ENCODE results near the gene PPM1H.

PPM1H gene

DNA sequence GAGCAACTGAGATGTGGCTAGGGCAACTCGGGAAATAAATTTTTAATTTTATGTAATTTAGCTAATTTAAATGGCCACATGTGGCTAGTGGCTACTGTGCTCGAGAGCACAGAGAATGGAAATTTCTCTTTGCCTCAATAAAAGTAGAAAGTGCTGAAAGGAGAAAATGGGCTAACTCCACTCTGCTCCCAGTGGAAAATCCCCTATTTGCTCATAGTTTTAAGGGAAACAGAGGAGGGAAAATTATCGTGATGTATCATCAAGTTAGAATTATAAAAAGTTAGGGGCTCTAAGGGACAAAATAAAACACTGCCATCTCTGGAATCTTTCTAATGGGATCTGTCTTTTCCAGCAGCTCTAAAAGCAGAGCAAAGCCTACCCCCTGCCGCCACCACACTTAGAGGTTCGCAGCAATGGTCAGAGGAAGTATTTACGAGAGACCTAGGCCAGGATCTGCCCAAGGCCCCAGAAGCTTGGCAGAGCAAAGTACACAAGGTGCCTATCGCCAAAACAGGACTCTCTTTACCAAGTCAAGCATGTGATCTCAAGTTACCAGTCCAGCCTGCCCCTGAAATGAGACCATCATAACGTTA, 220.7 kb downstream of the PPM1H start:
- Histone ChIP-seq H3K27ac (no peak overlapping the region), H3K4me3 (ENCODE audit: low read depth, low read length) (no peak overlapping the region), H3K36me3 (peaks cover 13% of the 10 kb centered on the region), H3K9me3 (ENCODE audit: severe bottlenecking) (no peaks in the 10 kb centered on the region), H3K27me3 (ENCODE audit: insufficient read depth, low read depth, severe bottlenecking) (no peaks in the 10 kb centered on the region)
- DNase-seq: no peak
- TF ChIP-seq, protein P1, sequence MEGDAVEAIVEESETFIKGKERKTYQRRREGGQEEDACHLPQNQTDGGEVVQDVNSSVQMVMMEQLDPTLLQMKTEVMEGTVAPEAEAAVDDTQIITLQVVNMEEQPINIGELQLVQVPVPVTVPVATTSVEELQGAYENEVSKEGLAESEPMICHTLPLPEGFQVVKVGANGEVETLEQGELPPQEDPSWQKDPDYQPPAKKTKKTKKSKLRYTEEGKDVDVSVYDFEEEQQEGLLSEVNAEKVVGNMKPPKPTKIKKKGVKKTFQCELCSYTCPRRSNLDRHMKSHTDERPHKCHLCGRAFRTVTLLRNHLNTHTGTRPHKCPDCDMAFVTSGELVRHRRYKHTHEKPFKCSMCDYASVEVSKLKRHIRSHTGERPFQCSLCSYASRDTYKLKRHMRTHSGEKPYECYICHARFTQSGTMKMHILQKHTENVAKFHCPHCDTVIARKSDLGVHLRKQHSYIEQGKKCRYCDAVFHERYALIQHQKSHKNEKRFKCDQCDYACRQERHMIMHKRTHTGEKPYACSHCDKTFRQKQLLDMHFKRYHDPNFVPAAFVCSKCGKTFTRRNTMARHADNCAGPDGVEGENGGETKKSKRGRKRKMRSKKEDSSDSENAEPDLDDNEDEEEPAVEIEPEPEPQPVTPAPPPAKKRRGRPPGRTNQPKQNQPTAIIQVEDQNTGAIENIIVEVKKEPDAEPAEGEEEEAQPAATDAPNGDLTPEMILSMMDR (IDR thresholded peaks at IDR 0.05; ENCODE audit: low read depth, low read length): no peak

DNA sequence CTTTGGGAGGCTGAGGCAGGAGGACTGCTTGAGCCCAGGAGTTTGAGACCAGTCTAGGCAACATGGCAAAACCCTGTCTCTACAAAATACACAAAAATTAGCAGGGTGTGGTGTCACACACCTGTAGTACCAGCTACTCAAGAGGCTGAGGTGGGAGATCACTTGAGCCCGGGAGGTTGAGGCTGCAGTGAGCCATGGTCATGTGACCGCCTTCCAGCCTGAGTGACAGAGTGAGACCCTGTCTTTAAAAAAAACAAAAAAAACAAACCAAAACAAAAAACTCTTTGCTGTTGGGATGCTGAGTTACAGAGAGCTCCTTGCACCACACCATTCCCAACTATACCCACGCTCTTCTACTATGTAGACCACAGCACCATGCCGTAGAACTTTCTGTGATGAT, 221.2 kb downstream of the PPM1H start:
- peaks cover 8% of the 10 kb centered on the region for H3K36me3 ChIP-seq
- H3K27me3 ChIP-seq (ENCODE audit: insufficient read depth, low read depth, severe bottlenecking): no peaks in the 10 kb centered on the region
- TF ChIP-seq, protein P1 (IDR thresholded peaks at IDR 0.05; ENCODE audit: low read depth, low read length): no peak
- H3K9me3 ChIP-seq (ENCODE audit: severe bottlenecking): no peaks in the 10 kb centered on the region
- DNase-seq: no peak
- H3K27ac ChIP-seq: no peak overlapping the region
- no peak overlapping the region for H3K4me3 ChIP-seq (ENCODE audit: low read depth, low read length)

DNA sequence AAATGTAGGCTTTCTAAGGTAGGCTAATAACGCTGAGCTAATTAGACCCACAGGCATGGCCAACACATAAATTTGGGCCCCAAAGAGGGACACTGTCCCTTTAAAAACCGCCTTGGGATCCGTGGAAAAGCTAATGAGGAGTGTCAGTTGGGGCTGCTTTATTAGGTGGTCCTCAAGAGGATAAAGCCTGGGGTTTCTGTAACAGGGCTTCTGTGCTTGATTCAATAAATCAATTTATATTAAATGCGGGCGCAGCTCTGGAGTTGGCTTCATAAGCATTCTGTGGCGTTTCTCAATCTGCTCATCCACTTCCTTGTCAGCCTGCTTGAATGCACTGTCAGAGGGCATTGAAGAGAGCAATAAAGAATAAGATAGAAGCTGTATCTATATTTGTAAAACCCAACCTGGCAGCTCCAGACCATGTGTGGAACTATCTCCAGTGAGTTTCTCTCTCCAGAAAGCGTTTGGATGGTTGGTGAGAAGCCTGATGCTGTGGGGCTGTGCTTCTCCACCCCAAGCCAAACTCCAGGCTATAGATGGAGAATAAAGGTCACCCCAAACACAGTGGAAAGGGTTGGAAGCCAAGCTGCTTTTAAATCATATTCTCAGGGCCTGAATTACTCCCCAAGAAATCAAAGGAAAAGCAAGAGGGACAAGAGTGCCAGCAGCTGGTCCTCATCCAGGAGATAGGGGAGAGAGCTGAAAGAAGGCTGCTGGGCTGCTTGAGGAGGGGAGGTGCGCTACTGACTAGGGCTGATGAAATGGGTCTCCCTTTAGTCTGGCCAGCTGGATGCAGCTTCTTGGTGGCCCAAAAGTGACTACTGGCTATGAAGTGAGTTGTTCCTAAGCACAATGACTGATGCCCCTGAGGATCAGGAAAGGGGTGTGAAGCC, 222.0 kb downstream of the PPM1H start:
- TF ChIP-seq, protein P1 (IDR thresholded peaks at IDR 0.05; ENCODE audit: low read depth, low read length): no peak
- Histone ChIP-seq H3K27me3 (ENCODE audit: insufficient read depth, low read depth, severe bottlenecking) (no peaks in the 10 kb centered on the region), H3K36me3 (peaks cover 1% of the 10 kb centered on the region), H3K9me3 (ENCODE audit: severe bottlenecking) (no peaks in the 10 kb centered on the region), H3K27ac (no peak overlapping the region), H3K4me3 (ENCODE audit: low read depth, low read length) (no peak overlapping the region)
- DNase-seq: no peak

DNA sequence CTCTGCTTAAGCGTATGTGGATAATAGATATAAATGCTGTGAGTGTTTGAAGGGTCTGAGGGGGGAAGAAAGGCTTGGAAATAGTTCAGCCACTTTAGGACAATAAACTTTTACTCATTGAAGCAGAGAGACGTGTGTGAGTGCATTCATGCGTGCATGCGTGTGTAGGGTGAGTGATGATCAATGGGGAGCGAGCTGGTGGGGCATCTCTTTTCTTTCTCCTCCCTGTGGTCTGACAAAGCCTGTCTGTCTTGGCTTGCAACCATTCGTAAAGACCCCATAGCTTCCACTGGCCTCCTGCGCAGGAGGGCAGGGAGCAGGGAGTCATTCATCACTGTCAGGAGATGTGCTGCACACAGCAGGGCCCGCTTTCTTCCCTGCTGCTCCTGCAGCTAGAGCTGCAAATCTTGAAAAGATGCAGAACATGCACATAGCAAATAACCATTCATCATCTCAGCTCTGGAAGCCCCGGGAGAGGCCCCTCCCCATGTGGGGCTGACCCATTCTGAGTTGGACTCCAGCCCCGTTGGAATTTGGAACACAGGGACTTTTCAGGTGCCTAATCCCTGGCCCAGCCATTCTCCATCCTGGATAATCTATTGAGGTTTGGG, 223.2 kb downstream of the PPM1H start:
- DNase-seq: no peak
- no peaks in the 10 kb centered on the region for H3K9me3 ChIP-seq (ENCODE audit: severe bottlenecking)
- H3K27ac ChIP-seq: no peak overlapping the region
- no peak overlapping the region for H3K4me3 ChIP-seq (ENCODE audit: low read depth, low read length)
- TF ChIP-seq, protein P1 (IDR thresholded peaks at IDR 0.05; ENCODE audit: low read depth, low read length): no peak
- no peaks in the 10 kb centered on the region; the same call in none of the 2 replicates for H3K36me3 ChIP-seq
- H3K27me3 ChIP-seq (ENCODE audit: insufficient read depth, low read depth, severe bottlenecking): no peaks in the 10 kb centered on the region

DNA sequence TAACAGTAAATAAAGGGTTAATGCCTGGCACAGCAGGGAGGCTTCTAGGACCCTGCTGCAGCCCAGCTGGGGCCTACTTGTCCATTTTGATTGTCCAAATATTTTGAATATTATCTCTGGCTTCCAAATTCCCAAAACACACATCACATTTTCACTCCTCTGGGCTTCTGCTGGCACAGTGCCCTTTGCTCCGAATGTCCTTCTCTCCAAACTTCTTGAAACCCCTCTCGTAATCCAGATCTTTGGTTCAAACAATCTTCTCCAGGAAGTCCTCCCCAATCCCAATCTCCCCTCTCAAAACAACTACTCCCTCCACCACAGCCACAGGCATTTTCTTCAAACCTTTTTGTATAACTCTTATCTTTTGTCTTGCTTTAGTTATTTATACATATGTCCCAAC, 225.6 kb downstream of the PPM1H start:
- peaks cover 2% of the 10 kb centered on the region; the same call in 1 of the 2 replicates for H3K36me3 ChIP-seq
- DNase-seq: no peak
- TF ChIP-seq, protein P1 (IDR thresholded peaks at IDR 0.05; ENCODE audit: low read depth, low read length): no peak
- H3K4me3 ChIP-seq (ENCODE audit: low read depth, low read length): no peak overlapping the region
- H3K9me3 ChIP-seq (ENCODE audit: severe bottlenecking): no peaks in the 10 kb centered on the region
- H3K27ac ChIP-seq: no peak overlapping the region
- H3K27me3 ChIP-seq (ENCODE audit: insufficient read depth, low read depth, severe bottlenecking): no peaks in the 10 kb centered on the region

All from WERI-Rb-1 (cell line).